NCI-H187 (cell line): ENCODE measurements around the gene DRG2.
A peak's percentile ranks its signal among the peaks of the same experiment; 100 is the strongest.

Experiments
- DNase-seq, 2 experiments: peaks; one replicate each; lab custom pipeline; 2025; lab: John Stamatoyannopoulos, UW

Gene DRG2, protein sequence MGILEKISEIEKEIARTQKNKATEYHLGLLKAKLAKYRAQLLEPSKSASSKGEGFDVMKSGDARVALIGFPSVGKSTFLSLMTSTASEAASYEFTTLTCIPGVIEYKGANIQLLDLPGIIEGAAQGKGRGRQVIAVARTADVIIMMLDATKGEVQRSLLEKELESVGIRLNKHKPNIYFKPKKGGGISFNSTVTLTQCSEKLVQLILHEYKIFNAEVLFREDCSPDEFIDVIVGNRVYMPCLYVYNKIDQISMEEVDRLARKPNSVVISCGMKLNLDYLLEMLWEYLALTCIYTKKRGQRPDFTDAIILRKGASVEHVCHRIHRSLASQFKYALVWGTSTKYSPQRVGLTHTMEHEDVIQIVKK

GRCh38 chr17:18087610-18088491 is at the start of gene DRG2:
Gene DRG2 (plus strand): TSS chr17:18087948. CDS start chr17:18088024, 76 bp downstream.
- DNase-seq: peak; percentile 46 to 65

DNA sequence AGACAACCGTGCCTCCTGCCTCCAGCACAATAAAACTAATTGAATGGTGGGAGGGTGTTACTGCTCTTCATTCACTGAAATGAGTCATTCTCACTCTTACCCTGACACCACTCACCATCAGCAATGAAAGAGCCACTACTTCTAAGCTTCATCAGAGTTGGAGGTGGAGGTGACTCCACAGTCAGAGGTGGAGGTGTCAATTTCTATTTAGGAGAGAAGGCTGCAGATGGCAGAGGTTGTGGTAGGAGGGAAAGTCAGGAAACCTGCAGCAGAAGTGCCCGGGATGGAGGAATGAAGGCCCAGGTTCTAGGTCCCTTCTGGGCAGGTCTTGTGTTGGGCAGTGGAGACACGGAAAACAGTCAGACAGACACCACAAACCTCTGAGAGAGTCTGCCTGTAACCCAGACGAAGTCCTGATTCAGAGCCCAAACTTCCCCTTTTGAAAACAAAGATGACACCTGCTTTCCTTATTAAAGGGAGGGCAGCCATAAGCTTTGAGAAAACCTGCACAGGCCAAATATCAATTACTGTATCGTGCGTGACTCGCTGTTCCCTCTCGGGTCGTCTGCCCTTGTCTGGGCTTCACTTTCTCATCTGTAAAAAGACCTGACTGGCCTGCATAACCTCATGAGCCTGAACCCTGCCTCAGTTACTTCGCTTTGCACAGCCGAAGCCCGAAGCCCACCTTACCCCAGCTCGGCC is 49.4 kb upstream of the DRG2 start:
- no peak for DNase-seq

GRCh38 chr17:18038861-18039534 is 48.8 kb upstream of the DRG2 start, which contains the start of the genes ATPAF2 and GID4:
Gene ATPAF2 (minus strand): TSS chr17:18039168. CDS start chr17:18039013, 155 bp downstream.
Gene GID4 (plus strand): TSS chr17:18039408. CDS start chr17:18039465, 57 bp downstream.
- peak; percentile 84 to 91 for DNase-seq

DNA sequence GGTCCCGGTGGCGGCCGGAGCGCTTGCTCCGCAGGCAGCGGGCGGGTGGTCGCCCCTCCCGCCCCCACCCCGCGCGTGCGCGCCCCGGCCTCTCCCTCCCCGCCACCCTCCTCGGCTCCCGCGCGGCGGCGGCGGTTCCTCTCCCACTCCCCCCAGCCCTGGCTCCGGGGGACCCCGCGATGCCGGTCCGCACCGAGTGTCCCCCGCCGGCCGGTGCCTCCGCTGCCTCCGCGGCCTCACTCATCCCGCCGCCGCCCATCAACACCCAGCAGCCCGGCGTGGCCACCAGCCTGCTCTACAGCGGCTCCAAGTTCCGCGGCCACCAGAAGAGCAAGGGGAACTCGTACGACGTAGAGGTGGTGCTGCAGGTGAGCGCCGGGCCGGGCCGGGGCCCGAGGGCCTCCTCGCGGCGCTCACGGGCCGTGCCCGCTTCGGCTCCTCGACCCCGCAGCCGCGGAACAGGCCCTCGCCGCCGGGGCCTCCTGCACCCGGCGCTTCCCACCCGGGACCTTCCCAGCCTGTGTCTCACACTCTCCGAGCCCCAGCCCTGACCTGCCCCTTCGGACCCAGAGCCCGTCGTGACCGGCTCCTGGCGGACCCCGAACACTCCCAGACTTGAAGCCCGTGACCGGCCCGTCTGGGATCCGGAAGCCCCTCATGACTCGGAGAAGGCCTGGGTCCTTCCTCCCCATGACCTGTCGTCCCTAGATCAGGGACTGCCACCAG is 48.0 kb upstream of the DRG2 start:
- DNase-seq: no peak

GRCh38 chr17:18040261-18040858 is 47.4 kb upstream of the DRG2 start:
- DNase-seq: no peak

DNA sequence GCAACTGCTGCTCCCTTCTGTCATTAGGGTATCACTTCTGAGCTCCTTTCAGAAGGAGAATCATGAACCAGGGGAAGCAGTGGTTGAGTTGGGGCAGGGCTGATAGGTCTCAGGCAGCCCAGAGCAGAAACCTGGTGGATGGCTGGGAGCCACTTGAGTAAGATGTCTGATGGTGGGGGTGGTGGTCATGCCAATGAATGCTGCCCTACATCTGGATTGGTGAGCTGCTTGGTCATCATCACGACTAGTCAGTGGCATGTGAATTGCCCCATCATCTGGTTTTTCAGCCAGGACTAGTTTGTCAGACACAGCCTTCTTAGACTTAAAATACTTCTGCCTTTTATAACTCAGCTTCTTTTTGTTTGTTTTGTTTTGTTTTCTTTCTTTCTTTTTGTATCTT is 46.0 kb upstream of the DRG2 start:
- DNase-seq: no peak

GRCh38 chr17:18042983-18043382 is 44.8 kb upstream of the DRG2 start:
- DNase-seq: no peak

GRCh38 chr17:18043491-18043890 is 44.3 kb upstream of the DRG2 start:
- DNase-seq: no peak

DNA sequence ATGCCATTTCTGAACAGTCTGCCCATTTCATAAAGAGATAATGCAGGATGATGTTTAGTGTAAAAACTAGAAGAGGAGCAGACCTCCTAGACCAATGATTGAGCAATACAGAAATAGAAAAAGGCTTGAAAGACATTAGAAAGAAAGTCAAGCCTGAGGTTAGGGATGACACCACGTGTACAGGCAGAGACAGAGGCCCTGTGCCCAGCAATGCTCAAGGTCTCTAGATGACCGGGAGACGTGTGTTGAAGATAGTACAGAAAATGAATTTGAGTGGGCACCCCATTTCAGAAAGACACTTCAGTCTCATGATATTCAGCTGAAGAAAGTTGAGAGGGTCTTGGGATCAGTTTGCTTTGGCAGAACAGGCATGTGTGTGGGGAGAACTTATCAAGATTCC is 43.1 kb upstream of the DRG2 start:
- DNase-seq: no peak

DNA sequence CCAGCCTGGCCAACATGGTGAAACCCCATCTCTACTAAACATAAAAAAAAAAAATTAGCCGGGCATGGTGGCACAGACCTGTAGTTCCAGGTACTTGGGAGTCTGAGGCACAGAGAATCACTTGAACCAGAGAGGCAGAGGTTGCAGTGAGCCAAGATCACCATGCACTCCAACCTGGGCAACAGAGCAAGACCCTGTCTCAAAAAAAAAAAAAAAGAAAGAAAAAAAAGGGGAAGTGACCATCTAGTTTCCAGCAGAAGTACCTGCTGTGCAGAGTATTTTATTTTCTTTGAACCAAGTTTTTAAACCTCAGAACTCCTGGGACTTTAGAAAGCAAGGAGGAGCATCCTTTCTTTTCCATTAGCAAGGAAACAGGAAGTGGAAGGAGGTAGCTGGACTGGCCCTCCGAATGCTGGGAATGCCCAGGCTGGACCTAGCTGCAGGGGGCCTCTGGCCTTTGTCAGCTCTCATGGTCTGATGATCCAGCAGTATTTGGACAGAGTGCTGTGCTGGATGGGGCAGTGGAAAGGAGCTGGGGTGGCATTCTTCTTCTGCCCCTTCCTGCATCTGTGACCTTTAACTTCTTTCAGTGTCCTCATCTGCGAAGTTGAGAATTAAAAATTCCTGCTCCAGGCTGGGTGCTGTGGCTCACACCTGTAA is 41.9 kb upstream of the DRG2 start:
- DNase-seq: no peak

DNA sequence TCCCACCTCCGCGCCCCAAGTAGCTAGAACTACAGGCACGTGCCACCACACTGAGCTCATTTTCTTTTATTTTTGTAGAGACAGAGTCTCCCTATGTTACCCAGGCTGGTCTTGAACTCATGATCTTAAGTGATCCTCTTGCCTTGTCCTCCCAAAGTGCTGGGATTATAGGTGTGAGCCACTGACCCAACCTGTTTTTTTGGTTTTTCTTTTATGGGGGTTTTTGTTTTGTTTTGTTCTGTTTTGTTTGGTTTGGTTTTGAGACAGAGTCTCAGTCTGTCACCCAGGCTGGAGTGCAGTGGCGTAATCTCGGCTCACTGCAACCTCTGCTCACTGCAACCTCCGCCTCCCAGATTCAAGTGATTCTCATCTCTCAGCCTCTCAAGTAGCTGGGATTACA is 32.2 kb upstream of the DRG2 start:
- DNase-seq: no peak

GRCh38 chr17:18056214-18056613 is 31.5 kb upstream of the DRG2 start:
- DNase-seq: no peak

GRCh38 chr17:18059283-18059682 is 28.5 kb upstream of the DRG2 start:
- DNase-seq: no peak

GRCh38 chr17:18064053-18064452 is 23.7 kb upstream of the DRG2 start:
- no peak for DNase-seq

DNA sequence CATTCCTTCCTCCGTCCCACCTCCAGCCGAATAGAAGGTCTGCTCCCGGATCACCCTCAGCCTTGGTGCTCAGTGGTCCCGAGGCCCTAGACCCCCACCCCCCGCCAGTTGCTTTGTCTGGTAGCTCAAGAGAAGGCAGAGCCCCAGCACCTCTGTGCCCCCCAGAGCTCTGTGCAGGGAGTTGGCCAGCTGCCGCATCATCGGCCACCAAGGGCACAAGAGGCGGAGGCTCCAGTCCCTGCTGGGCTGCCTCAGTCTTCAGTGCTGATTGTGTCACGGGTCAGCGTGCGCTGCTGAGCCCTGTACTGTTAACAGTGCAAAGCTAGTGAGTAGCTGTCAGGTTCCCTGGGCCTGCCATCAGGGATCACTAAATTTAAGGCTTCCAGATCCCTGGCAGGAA is 22.2 kb upstream of the DRG2 start:
- no peak for DNase-seq

- peak in 1 of 2 experiments; percentile 1 for DNase-seq
Observed at GRCh38 chr17:18066866-18067265, 20.9 kb upstream of the DRG2 start.

DNA sequence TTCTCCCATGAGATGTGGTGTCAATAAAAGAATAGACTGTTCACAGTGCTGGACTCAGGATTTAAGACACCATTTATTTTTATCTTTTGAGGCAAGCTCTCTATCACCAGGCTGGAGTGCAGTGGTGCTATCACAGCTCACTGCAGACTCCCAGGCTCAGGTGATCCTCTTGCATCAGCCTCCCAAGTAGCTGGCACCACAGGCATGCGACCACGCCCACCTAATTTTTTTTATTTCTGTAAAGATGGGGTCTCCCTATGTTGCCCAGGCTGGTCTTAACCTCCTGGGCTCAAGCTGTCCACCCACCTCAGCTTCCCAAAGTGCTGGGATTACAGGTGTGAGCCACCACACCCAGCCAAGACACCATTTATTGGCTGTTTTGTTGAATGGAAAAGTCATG is 18.6 kb upstream of the DRG2 start:
- DNase-seq: no peak

DNA sequence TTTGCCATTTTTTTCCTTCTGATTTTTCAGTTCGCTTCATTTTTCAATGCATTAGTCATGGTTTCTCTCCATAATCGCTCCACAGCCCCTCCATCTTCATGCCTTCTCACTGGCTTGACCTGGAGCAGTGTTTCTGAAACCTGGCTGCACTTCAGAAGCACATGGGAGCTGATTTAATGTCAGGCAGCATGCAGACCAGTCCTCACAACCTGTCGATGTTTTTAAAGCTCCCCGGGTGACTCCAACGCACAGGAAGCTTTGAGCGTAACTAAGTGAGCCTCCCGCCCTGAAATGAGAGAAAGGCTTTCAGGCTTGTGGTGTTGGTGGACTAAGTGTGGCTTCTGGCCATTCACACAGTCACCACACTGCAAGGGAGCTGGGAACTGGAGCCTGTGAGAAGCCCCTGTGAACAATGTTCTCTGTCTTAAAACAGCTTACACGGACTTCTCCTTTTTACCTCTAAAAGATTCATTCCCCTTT is 16.8 kb upstream of the DRG2 start:
- DNase-seq: no peak

GRCh38 chr17:18071751-18072150 is 16.0 kb upstream of the DRG2 start:
- DNase-seq: no peak
